ENCODE measurements around the gene SNORC.

SNORC gene

DNA sequence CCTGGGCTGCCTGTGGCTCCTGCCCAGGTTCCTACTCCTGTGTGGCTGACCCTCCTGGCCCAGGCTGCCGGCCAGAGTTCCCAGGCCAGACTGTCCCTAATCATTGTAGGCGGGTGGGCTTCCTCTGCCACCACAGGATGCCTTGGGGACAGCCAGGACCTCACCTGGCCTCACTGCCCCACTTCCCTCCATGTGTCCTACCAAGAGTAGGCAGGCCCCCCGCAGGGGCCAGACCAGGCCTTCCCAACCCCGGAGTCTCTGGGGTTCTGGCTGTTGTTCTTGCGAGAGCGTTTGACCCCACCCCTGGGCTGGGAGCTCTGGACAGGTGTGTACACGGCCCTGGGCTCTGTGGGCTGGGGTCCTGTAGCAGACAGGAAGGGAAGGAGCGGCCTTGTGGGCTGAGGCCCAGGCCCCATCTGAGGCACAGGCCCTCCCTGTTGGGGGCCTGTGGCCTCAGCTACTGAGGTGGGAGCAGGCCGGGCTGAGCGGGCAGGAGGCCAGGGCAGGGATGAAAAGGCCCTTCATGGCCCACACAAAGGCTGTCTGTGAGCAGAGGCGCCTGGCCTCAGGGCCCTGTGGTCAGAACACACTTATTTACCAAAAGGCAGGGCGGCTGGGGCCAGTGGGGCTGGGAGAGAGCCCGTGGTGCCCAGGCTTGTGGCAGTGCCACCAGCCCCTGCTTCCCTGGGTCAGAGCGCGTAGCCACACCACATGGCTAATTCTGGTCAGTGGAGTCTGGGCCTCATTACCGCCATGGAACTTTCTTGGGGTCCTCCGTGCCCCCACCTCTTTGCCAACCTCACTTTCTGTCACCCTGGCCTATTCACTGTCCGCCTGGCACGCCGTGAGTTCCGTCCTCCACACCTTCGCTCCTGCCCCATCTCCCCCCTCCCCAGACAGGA, 2.0 kb downstream of the SNORC start:
- no peak overlapping the region for H3K4me3 ChIP-seq (ENCODE audit: low read depth, low read length)
- in situ Hi-C loops (cut with HindIII; ENCODE audit: low sequenced_read_pairs), result loop anchor here (5.0 to 25.0 kb wide), 2 partner anchors 85 to 365 kb away; no protein-coding TSS in a partner anchor
- TF ChIP-seq, protein P1, sequence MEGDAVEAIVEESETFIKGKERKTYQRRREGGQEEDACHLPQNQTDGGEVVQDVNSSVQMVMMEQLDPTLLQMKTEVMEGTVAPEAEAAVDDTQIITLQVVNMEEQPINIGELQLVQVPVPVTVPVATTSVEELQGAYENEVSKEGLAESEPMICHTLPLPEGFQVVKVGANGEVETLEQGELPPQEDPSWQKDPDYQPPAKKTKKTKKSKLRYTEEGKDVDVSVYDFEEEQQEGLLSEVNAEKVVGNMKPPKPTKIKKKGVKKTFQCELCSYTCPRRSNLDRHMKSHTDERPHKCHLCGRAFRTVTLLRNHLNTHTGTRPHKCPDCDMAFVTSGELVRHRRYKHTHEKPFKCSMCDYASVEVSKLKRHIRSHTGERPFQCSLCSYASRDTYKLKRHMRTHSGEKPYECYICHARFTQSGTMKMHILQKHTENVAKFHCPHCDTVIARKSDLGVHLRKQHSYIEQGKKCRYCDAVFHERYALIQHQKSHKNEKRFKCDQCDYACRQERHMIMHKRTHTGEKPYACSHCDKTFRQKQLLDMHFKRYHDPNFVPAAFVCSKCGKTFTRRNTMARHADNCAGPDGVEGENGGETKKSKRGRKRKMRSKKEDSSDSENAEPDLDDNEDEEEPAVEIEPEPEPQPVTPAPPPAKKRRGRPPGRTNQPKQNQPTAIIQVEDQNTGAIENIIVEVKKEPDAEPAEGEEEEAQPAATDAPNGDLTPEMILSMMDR (IDR thresholded peaks at IDR 0.05; ENCODE audit: low read depth, low read length, missing control alignments), result no peak
- DNase-seq (ENCODE audit: low read depth), result no peak

- H3K4me3 ChIP-seq (ENCODE audit: low read depth, low read length), result no peak overlapping the region
- no peak for DNase-seq (ENCODE audit: low read depth)
- in situ Hi-C loops (cut with HindIII; ENCODE audit: low sequenced_read_pairs), result loop anchor here (5.0 to 25.0 kb wide), 2 partner anchors 86 to 364 kb away; no protein-coding TSS in a partner anchor
- TF ChIP-seq, protein P1 (IDR thresholded peaks at IDR 0.05; ENCODE audit: low read depth, low read length, missing control alignments), result no peak
These were observed 2.8 kb downstream of the SNORC start for GRCh38 chr2:232872826-232873225.

GRCh38 chr2:232873292-232873908, 3.3 kb downstream of the SNORC start:
- no peak overlapping the region for H3K4me3 ChIP-seq (ENCODE audit: low read depth, low read length)
- in situ Hi-C loops (cut with HindIII; ENCODE audit: low sequenced_read_pairs), result loop anchor here (5.0 to 25.0 kb wide), 2 partner anchors 86 to 364 kb away; no protein-coding TSS in a partner anchor
- TF ChIP-seq, protein P1 (IDR thresholded peaks at IDR 0.05; ENCODE audit: low read depth, low read length, missing control alignments), result no peak
- no peak for DNase-seq (ENCODE audit: low read depth)

DNA sequence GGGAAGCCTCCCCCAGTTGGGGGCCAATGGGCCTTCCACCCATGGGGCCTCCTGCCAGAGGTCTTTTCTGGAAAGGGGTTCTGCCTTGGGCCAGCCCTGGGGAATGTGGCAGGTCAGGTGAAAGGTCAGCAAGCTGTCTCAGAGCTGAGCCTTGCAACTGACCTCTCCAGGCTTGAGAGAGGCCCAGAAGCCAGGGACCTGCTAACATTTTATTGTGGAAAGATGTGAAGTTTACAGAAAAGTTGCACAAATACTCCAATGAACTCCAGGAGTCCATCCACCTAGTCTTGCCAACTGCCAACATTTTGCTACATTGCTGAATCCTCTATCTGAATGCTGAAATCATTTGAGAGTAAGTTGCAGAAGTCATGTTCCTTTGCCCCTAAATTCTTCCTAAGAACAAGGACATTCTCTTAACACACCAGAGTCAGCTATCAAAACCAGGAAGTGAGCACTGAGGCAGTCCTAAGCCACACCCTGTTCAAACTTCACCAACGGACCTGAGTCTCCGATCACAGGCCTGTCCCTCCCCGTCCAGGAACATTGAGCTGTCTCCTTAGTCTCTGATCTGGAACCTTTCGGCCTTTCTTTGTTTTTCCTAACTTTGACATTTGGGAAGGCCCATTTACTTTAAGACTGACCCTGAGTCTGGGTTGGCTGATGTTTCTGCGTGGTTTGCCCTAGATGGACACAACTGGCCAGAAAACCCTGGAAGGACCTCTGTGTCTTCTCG, 4.0 kb downstream of the SNORC start:
- in situ Hi-C loops (cut with HindIII; ENCODE audit: low sequenced_read_pairs), result loop anchor here (5.0 to 25.0 kb wide), 2 partner anchors 87 to 363 kb away; no protein-coding TSS in a partner anchor
- TF ChIP-seq, protein P1 (IDR thresholded peaks at IDR 0.05; ENCODE audit: low read depth, low read length, missing control alignments), result no peak
- DNase-seq (ENCODE audit: low read depth), result no peak
- H3K4me3 ChIP-seq (ENCODE audit: low read depth, low read length), result no peak overlapping the region

GRCh38 chr2:232874677-232875223, 4.7 kb downstream of the SNORC start:
- H3K4me3 ChIP-seq (ENCODE audit: low read depth, low read length), result no peak overlapping the region
- TF ChIP-seq, protein P1 (IDR thresholded peaks at IDR 0.05; ENCODE audit: low read depth, low read length, missing control alignments), result no peak
- DNase-seq (ENCODE audit: low read depth), result no peak
- in situ Hi-C loops (cut with HindIII; ENCODE audit: low sequenced_read_pairs), result loop anchor here (5.0 to 25.0 kb wide), 2 partner anchors 87 to 363 kb away; no protein-coding TSS in a partner anchor

Measured in astrocyte of the cerebellum (primary cell).